Epithelial cell of proximal tubule (primary cell): ENCODE data around the gene KLHDC8A. TPM values are rescaled to one million over a fixed set of nuclear protein-coding genes. Genes with fewer than 3 reads are reported as not detected.

ENCODE experiments used
- DNase-seq: peaks from one replicate; pipeline ENCODE4 v3.0.0-alpha.2; 2011; ENCODE audit warnings: low read depth
- H3K4me3 ChIP-seq: 2 replicates; pipeline ENCODE4 v1.5.1; 2011; ENCODE audit warnings: low read depth, mild to moderate bottlenecking, low read length
- CTCF ChIP-seq: conservative IDR thresholded peaks from 2 replicates; pipeline ENCODE4 v1.5.1; 2012; ENCODE audit warnings: low read depth, mild to moderate bottlenecking, low read length
- total RNA-seq: library from RNA; depleted of rRNA; stranded (reverse); fragments of >200 nt; gene quantifications from 2 replicates; pipeline ENCODE4 v1.2.3, GENCODE V29; 2015

Gene KLHDC8A
- total RNA-seq, 1 donor from 2014 or later, result 9.6 TPM

GRCh38 chr1:205338011-205338410 is 18.7 kb downstream of the KLHDC8A start:
- no peak for DNase-seq
- TF ChIP-seq CTCF, result no peak
- no peak overlapping the region for H3K4me3 ChIP-seq

- H3K4me3 ChIP-seq, result no peak overlapping the region
- TF ChIP-seq CTCF, result no peak
- DNase-seq, result no peak
Measured at GRCh38 chr1:205337481-205337880, 19.2 kb downstream of the KLHDC8A start.

GRCh38 chr1:205335692-205336091 is 21.0 kb downstream of the KLHDC8A start:
- peak; percentile 99 for TF ChIP-seq CTCF
- no peak for DNase-seq
- H3K4me3 ChIP-seq, result no peak overlapping the region

- TF ChIP-seq CTCF, result no peak
- no peak for DNase-seq
- no peak overlapping the region for H3K4me3 ChIP-seq
Measured at GRCh38 chr1:205332015-205332791, 24.5 kb downstream of the KLHDC8A start.

GRCh38 chr1:205330150-205330549 is 26.6 kb downstream of the KLHDC8A start:
- TF ChIP-seq CTCF, result no peak
- no peak overlapping the region for H3K4me3 ChIP-seq
- no peak for DNase-seq

- H3K4me3 ChIP-seq, result no peak overlapping the region
- DNase-seq, result no peak
- no peak for TF ChIP-seq CTCF
Measured at GRCh38 chr1:205329719-205330118, 27.0 kb downstream of the KLHDC8A start.

- TF ChIP-seq CTCF, result no peak
- H3K4me3 ChIP-seq, result no peak overlapping the region
- DNase-seq, result no peak
Measured at GRCh38 chr1:205328476-205328875, 28.2 kb downstream of the KLHDC8A start.
